Measurements from ENCODE around the gene GHRL.

The GHRL gene

GRCh38 chr3:10249833-10250232 is 42.9 kb downstream of the GHRL start:
- CTCF ChIA-PET, result no interaction called here
- DNase-seq (ENCODE audit: extremely low spot score), result no peak
- TF ChIP-seq CTCF (IDR thresholded peaks at IDR 0.05; ENCODE audit: control extremely low read depth, extremely low read depth, low read depth, missing control alignments), result no peak
- POLR2A ChIA-PET, result interaction anchor here (0.7 kb wide), 1 partner anchor 12 kb away, joined by 4 read pairs; no protein-coding TSS in a partner anchor

- POLR2A ChIA-PET, result interaction anchor here (0.7 kb wide), 1 partner anchor 13 kb away, joined by 4 read pairs; no protein-coding TSS in a partner anchor
- CTCF ChIA-PET, result interaction anchor here (1.3 to 1.8 kb wide), 2 partner anchors 13 to 223 kb away, joined by 3 to 6 read pairs; partner anchors contain the start of gene FANCD2
- no peak for TF ChIP-seq CTCF (IDR thresholded peaks at IDR 0.05; ENCODE audit: control extremely low read depth, extremely low read depth, low read depth, missing control alignments)
- DNase-seq (ENCODE audit: extremely low spot score), result peak; percentile 66
These were observed 43.6 kb downstream of the GHRL start for GRCh38 chr3:10248984-10249748.

GRCh38 chr3:10248184-10248983 is 44.4 kb downstream of the GHRL start, which contains the start of gene TATDN2:
Gene TATDN2 (plus strand): TSS chr3:10248459. CDS start chr3:10249201, 742 bp downstream.
- ChIA-PET CTCF (interaction anchor here (1.0 to 1.8 kb wide), 6 partner anchors 9 to 222 kb away, joined by 3 to 6 read pairs (median 4); partner anchors contain the start of gene FANCD2), POLR2A (interaction anchor here (0.5 to 1.0 kb wide), 4 partner anchors 15 to 496 kb away, joined by 3 to 8 read pairs (median 4); no protein-coding TSS in a partner anchor)
- peak; percentile 99 for DNase-seq (ENCODE audit: extremely low spot score)
- TF ChIP-seq CTCF (IDR thresholded peaks at IDR 0.05; ENCODE audit: control extremely low read depth, extremely low read depth, low read depth, missing control alignments), result no peak

- CTCF ChIA-PET, result interaction anchor here (1.0 to 1.8 kb wide), 6 partner anchors 8 to 222 kb away, joined by 3 to 6 read pairs (median 4); partner anchors contain the start of gene FANCD2
- POLR2A ChIA-PET, result interaction anchor here (0.5 to 1.0 kb wide), 7 partner anchors 15 to 495 kb away, joined by 3 to 8 read pairs (median 3); no protein-coding TSS in a partner anchor
- DNase-seq (ENCODE audit: extremely low spot score), result no peak
- no peak for TF ChIP-seq CTCF (IDR thresholded peaks at IDR 0.05; ENCODE audit: control extremely low read depth, extremely low read depth, low read depth, missing control alignments)
These were observed 45.0 kb downstream of the GHRL start for GRCh38 chr3:10247679-10248183.

- POLR2A ChIA-PET, result no interaction called here
- no peak for DNase-seq (ENCODE audit: extremely low spot score)
- no peak for TF ChIP-seq CTCF (IDR thresholded peaks at IDR 0.05; ENCODE audit: control extremely low read depth, extremely low read depth, low read depth, missing control alignments)
- CTCF ChIA-PET, result interaction anchor here (0.8 kb wide), 1 partner anchor 8 kb away, joined by 3 read pairs; no protein-coding TSS in a partner anchor
These were observed 47.5 kb downstream of the GHRL start for GRCh38 chr3:10245081-10245712.

Measured in GM10248 (cell line).